ENCODE data around the gene BTN2A1. TPM values are rescaled to one million over a fixed set of nuclear protein-coding genes. Genes with fewer than 3 reads are reported as not detected.
"Not testable (repeated sequence)": the region's sequence is repeated elsewhere in the genome, so short reads cannot be mapped to it uniquely, and the experiment has no call there.

The BTN2A1 gene
- total RNA-seq, 1 experiment from 2014 or later = 6.4 TPM

DNA sequence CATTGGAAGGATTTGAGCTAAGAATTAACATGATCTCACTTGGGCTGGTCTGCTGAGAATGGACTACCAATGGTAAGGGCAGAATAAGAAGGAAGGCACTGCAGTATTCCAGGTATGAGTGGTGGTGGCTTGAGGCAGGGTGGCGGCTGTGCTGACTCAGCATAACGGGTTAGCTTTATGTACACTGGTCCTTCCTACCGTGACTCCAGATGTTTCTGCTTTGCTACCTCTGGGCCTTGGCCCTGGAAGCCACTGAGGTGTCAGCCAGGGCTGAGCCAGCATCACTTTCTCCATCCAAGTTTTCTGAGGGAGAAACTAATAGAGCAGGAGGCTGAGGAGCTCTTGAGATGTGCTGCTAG is 30.3 kb upstream of the BTN2A1 start:
- Histone ChIP-seq H2AFZ (ENCODE audit: low read length) (no peak overlapping the region), H3K9me2 (replicated peaks; ENCODE audit: insufficient read depth, low read length) (no peaks in the 10 kb centered on the region), H3K27ac (ENCODE audit: low read length) (no peak overlapping the region), H3K4me2 (ENCODE audit: low read depth, low read length, poor library complexity, severe bottlenecking) (no peak overlapping the region), H3K9me3 (ENCODE audit: low read length) (no peaks in the 10 kb centered on the region), H3K9ac (ENCODE audit: low read length) (no peak overlapping the region), H3K4me1 (ENCODE audit: low read length) (peaks cover 8% of the 10 kb centered on the region), H3K79me2 (ENCODE audit: low read length) (peaks cover 2% of the 10 kb centered on the region; the same call in 1 of the 2 replicates), H4K20me1 (ENCODE audit: insufficient read depth, low read depth, low read length) (no peaks in the 10 kb centered on the region), H3K36me3 (ENCODE audit: insufficient read depth, low read length) (peaks cover 40% of the 10 kb centered on the region), H3K27me3 (ENCODE audit: low read length) (no peaks in the 10 kb centered on the region), H3K4me3 (ENCODE audit: low read length) (no peak overlapping the region)
- DNase-seq = no peak

DNA sequence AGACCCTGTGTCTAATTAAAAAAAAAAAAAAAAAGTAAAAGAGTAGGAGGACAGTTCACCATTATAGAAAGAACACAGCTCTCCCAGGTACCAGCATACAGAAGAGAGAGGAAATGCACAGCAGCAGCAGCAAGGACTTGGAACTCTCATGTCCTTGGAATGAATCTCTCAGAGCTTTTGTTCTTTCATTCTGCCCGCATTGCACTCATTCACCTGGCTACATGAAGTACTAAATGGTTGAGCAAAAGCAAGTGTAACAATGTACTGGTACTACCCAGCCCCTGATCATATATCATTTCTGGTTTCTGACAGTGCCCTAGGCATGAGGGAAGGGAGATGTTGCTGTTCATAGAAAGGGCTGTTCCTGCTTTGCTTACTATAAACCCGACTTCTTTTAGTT is 29.5 kb upstream of the BTN2A1 start:
- H3K9ac ChIP-seq (ENCODE audit: low read length) = no peak overlapping the region
- H3K79me2 ChIP-seq (ENCODE audit: low read length) = 0 out of 2 replicates have a peak, but pooled peaks cover 2% of the 10 kb centered on the region
- peaks cover 45% of the 10 kb centered on the region for H3K36me3 ChIP-seq (ENCODE audit: insufficient read depth, low read length)
- H4K20me1 ChIP-seq (ENCODE audit: insufficient read depth, low read depth, low read length) = no peaks in the 10 kb centered on the region
- no peaks in the 10 kb centered on the region for H3K27me3 ChIP-seq (ENCODE audit: low read length)
- no peak overlapping the region for H3K27ac ChIP-seq (ENCODE audit: low read length)
- H3K9me2 ChIP-seq (replicated peaks; ENCODE audit: insufficient read depth, low read length) = no peaks in the 10 kb centered on the region
- no peak overlapping the region for H3K4me2 ChIP-seq (ENCODE audit: low read depth, low read length, poor library complexity, severe bottlenecking)
- H3K4me3 ChIP-seq (ENCODE audit: low read length) = no peak overlapping the region
- peaks cover 3% of the 10 kb centered on the region; the same call in 1 of the 2 replicates for H3K9me3 ChIP-seq (ENCODE audit: low read length)
- H3K4me1 ChIP-seq (ENCODE audit: low read length) = peaks cover 3% of the 10 kb centered on the region; the same call in 1 of the 2 replicates
- no peak for DNase-seq
- H2AFZ ChIP-seq (ENCODE audit: low read length) = no peak overlapping the region

DNA sequence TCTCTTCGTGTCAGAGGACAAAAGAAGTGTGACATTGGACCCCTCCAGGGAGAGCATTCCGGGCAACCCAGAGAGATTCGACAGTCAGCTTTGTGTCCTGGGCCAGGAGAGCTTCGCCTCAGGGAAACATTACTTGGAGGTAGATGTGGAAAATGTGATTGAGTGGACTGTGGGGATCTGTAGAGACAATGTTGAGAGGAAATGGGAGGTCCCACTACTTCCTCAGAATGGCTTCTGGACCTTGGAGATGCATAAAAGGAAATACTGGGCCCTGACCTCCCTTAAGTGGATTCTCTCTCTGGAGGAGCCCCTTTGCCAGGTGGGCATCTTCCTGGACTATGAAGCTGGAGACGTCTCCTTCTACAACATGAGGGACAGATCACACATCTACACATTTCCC is 27.0 kb upstream of the BTN2A1 start:
- Histone ChIP-seq H3K4me3 (ENCODE audit: low read length) (no peak overlapping the region), H3K9me3 (ENCODE audit: low read length) (peaks cover 7% of the 10 kb centered on the region), H3K9me2 (replicated peaks; ENCODE audit: insufficient read depth, low read length) (no peaks in the 10 kb centered on the region), H3K4me2 (ENCODE audit: low read depth, low read length, poor library complexity, severe bottlenecking) (no peak overlapping the region), H3K27me3 (ENCODE audit: low read length) (no peaks in the 10 kb centered on the region), H4K20me1 (ENCODE audit: insufficient read depth, low read depth, low read length) (no peaks in the 10 kb centered on the region), H3K36me3 (ENCODE audit: insufficient read depth, low read length) (peaks cover 39% of the 10 kb centered on the region), H3K27ac (ENCODE audit: low read length) (no peak overlapping the region), H2AFZ (ENCODE audit: low read length) (no peak overlapping the region), H3K79me2 (ENCODE audit: low read length) (no peaks in the 10 kb centered on the region), H3K4me1 (ENCODE audit: low read length) (no peaks in the 10 kb centered on the region), H3K9ac (ENCODE audit: low read length) (no peak overlapping the region)
- no peak for DNase-seq

DNA sequence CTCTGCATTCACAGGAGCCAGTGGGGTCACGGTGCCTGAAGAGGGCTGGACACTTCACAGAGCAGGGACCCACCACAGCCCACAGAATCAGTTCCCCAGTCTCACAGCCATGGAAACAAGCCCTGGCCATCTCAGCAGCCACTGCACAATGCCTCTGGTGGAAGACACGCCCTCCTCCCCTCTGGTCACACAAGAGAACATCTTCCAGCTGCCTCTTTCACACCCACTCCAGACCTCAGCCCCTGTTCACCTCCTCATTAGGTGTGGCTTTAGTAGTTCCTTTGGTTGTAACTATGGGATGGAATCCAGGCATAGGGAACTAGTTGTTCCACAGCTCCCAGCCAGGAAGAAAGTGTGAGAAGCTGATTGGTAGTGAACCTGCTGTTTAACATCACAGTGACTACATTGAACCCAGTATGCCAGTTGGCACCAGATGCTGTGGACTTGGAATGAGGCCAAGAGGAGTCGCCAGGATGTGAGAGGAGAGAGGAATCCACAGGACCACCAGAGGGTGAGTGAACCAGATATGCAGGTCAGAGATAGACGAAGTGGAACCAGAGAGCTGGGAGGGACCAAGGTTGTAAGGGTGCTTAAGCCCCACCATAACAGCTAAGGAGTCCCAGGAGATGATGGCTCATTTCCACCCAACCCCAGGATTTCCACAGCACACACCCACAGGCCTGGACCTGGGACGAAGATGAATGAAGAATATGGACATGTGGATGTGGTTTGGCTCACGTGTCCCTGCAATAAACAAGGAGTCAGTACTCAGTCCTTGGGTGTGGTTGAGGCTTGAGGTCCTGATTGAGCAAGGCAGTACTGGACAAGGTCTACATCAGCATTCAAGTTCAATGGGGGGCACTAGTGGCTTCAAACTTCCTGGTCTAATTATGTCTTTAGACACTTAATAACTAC is 26.2 kb upstream of the BTN2A1 start:
- H3K27ac ChIP-seq (ENCODE audit: low read length) = no peak overlapping the region
- H3K9me2 ChIP-seq (replicated peaks; ENCODE audit: insufficient read depth, low read length) = no peaks in the 10 kb centered on the region
- no peak for DNase-seq
- no peaks in the 10 kb centered on the region for H3K4me1 ChIP-seq (ENCODE audit: low read length)
- H3K4me2 ChIP-seq (ENCODE audit: low read depth, low read length, poor library complexity, severe bottlenecking) = no peak overlapping the region
- no peaks in the 10 kb centered on the region for H3K79me2 ChIP-seq (ENCODE audit: low read length)
- no peak overlapping the region for H3K4me3 ChIP-seq (ENCODE audit: low read length)
- H3K9ac ChIP-seq (ENCODE audit: low read length) = no peak overlapping the region
- no peaks in the 10 kb centered on the region for H4K20me1 ChIP-seq (ENCODE audit: insufficient read depth, low read depth, low read length)
- H3K27me3 ChIP-seq (ENCODE audit: low read length) = no peaks in the 10 kb centered on the region
- no peak overlapping the region for H2AFZ ChIP-seq (ENCODE audit: low read length)
- H3K9me3 ChIP-seq (ENCODE audit: low read length) = peaks cover 7% of the 10 kb centered on the region
- H3K36me3 ChIP-seq (ENCODE audit: insufficient read depth, low read length) = peaks cover 31% of the 10 kb centered on the region

DNA sequence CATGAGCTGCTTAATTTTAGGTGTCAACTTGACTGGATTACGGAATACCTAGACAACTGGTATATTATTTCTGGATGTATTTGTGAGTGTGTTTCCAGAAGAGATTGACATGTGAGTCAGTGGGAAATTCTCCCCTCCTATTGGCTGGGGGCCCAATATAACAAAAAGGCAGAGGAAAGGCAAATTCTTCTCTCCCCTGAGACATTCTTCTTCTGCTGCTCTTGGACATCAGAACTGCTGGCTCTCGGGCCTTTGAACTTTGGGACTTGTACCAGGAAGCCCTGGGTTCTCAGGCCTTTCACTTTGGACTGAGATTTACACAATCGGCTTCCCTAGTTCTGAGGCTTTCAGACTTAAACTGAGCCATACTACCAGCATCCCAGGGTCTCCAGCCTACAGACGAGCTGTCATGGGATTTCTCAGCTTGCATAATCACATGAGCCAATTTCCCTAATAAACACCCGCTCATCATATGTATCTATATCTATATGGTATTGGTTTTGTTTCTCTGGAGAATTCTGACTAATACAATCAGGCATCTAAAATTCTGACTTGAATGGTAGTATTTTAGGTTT is 25.0 kb upstream of the BTN2A1 start:
- no peak overlapping the region for H3K27ac ChIP-seq (ENCODE audit: low read length)
- H3K9me2 ChIP-seq (replicated peaks; ENCODE audit: insufficient read depth, low read length) = no peaks in the 10 kb centered on the region
- H3K4me3 ChIP-seq (ENCODE audit: low read length) = no peak overlapping the region
- H4K20me1 ChIP-seq (ENCODE audit: insufficient read depth, low read depth, low read length) = no peaks in the 10 kb centered on the region
- peaks cover 27% of the 10 kb centered on the region for H3K36me3 ChIP-seq (ENCODE audit: insufficient read depth, low read length)
- no peak overlapping the region for H3K9ac ChIP-seq (ENCODE audit: low read length)
- no peak overlapping the region for H2AFZ ChIP-seq (ENCODE audit: low read length)
- no peaks in the 10 kb centered on the region for H3K79me2 ChIP-seq (ENCODE audit: low read length)
- no peak overlapping the region for H3K4me2 ChIP-seq (ENCODE audit: low read depth, low read length, poor library complexity, severe bottlenecking)
- DNase-seq = no peak
- peaks cover 7% of the 10 kb centered on the region for H3K9me3 ChIP-seq (ENCODE audit: low read length)
- no peaks in the 10 kb centered on the region for H3K4me1 ChIP-seq (ENCODE audit: low read length)
- no peaks in the 10 kb centered on the region for H3K27me3 ChIP-seq (ENCODE audit: low read length)

DNA sequence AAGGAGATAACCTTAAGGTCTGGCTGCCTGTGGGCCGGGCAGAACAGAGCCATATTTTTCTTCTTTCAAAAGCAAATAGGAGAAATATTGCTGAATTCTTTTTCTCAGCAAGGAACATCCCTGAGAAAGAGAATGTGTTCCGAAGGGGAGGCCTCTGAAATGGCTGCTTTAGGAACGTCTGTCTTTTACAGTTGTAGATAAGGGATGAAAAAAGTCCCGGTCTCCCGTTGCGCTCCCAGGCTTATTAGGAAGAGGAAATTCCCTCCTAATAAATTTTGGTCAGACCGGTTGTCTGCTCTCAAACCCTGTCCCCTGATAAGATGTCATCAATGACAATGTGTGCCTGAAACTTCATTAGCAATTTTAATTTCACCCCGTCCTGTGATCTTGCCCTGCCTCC is 24.1 kb upstream of the BTN2A1 start:
- H3K36me3 ChIP-seq (ENCODE audit: insufficient read depth, low read length) = peaks cover 27% of the 10 kb centered on the region
- DNase-seq; H3K4me2 ChIP-seq (ENCODE audit: low read depth, low read length, poor library complexity, severe bottlenecking); H3K9me3 ChIP-seq (ENCODE audit: low read length); H3K27ac ChIP-seq (ENCODE audit: low read length); H3K9ac ChIP-seq (ENCODE audit: low read length); H4K20me1 ChIP-seq (ENCODE audit: insufficient read depth, low read depth, low read length); H3K79me2 ChIP-seq (ENCODE audit: low read length); H2AFZ ChIP-seq (ENCODE audit: low read length); H3K27me3 ChIP-seq (ENCODE audit: low read length); H3K4me1 ChIP-seq (ENCODE audit: low read length); H3K4me3 ChIP-seq (ENCODE audit: low read length); H3K9me2 ChIP-seq (replicated peaks; ENCODE audit: insufficient read depth, low read length): not testable (repeated sequence)

DNA sequence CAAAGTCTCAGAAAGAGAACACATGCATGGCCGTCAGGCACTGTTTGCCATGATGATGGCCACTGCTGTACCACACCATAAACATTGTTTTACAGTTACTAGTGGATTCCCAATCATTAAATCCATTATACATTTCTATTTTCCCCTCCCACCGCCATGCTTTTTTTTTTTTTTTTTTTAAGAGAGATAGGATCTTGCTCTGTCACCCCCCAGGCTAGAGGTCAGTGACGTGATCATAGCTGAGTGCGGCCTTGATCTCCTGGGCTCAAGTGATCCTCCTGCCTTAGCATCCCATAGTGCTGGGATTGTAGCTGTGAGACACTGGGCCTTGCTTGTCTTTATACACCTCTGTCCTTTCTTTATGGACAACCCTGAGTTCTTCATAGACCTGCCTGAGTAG is 21.7 kb upstream of the BTN2A1 start:
- H3K36me3 ChIP-seq (ENCODE audit: insufficient read depth, low read length) = peaks cover 18% of the 10 kb centered on the region; the same call in 1 of the 2 replicates
- H3K9me3 ChIP-seq (ENCODE audit: low read length) = peaks cover 7% of the 10 kb centered on the region
- H3K79me2 ChIP-seq (ENCODE audit: low read length) = no peaks in the 10 kb centered on the region; the same call in 1 of the 2 replicates
- DNase-seq = no peak
- no peaks in the 10 kb centered on the region for H4K20me1 ChIP-seq (ENCODE audit: insufficient read depth, low read depth, low read length)
- H3K4me3 ChIP-seq (ENCODE audit: low read length) = no peak overlapping the region
- no peaks in the 10 kb centered on the region for H3K27me3 ChIP-seq (ENCODE audit: low read length)
- H3K9me2 ChIP-seq (replicated peaks; ENCODE audit: insufficient read depth, low read length) = no peaks in the 10 kb centered on the region
- H3K4me1 ChIP-seq (ENCODE audit: low read length) = peaks cover 16% of the 10 kb centered on the region
- H3K9ac ChIP-seq (ENCODE audit: low read length) = no peak overlapping the region
- no peak overlapping the region for H3K27ac ChIP-seq (ENCODE audit: low read length)
- no peak overlapping the region for H2AFZ ChIP-seq (ENCODE audit: low read length)
- no peak overlapping the region for H3K4me2 ChIP-seq (ENCODE audit: low read depth, low read length, poor library complexity, severe bottlenecking)

DNA sequence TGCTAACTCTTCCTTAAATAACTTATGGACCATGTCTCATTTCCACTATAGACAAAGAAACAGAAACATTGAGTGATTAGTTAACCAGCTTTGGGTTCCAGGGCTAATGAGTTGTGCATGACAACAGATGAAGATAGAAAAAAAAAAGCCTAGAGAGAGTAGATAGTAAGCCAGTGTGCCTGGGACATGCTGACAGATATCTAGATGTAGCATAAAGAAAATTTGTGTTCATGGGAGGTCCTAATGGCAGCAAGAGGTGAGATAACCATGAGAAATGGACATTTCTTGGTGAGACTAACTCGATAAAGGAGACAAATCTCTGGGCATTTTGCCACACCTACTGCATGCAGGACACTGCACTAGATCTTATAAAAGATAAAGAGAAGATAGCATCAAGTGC is 20.2 kb upstream of the BTN2A1 start:
- DNase-seq = no peak
- Histone ChIP-seq H3K9me3 (ENCODE audit: low read length) (peaks cover 7% of the 10 kb centered on the region), H3K9ac (ENCODE audit: low read length) (no peak overlapping the region), H3K4me3 (ENCODE audit: low read length) (no peak overlapping the region), H3K36me3 (ENCODE audit: insufficient read depth, low read length) (0 out of 2 replicates have a peak, but pooled peaks cover 6% of the 10 kb centered on the region), H4K20me1 (ENCODE audit: insufficient read depth, low read depth, low read length) (no peaks in the 10 kb centered on the region), H3K9me2 (replicated peaks; ENCODE audit: insufficient read depth, low read length) (no peaks in the 10 kb centered on the region), H2AFZ (ENCODE audit: low read length) (no peak overlapping the region), H3K27ac (ENCODE audit: low read length) (no peak overlapping the region), H3K27me3 (ENCODE audit: low read length) (no peaks in the 10 kb centered on the region), H3K79me2 (ENCODE audit: low read length) (no peaks in the 10 kb centered on the region; the same call in 1 of the 2 replicates), H3K4me2 (ENCODE audit: low read depth, low read length, poor library complexity, severe bottlenecking) (no peak overlapping the region), H3K4me1 (ENCODE audit: low read length) (peaks cover 26% of the 10 kb centered on the region)
